Heart left ventricle (tissue), 13 donors: Measurements from ENCODE around the gene PRPS2.

ENCODE experiments used
- POLR2A ChIP-seq, 2 donors: fragments of 450-650 bp; IDR thresholded peaks; one replicate each; pipeline ENCODE4 v1.6.1; 2017; ENCODE audit warnings: antibody characterized with exemption in 2 of 2, mild to moderate bottlenecking in 2 of 2, moderate library complexity in 2 of 2
- TF ChIP-seq, protein P1 (sequence below), 12 donors: fragments of 200-600 bp; sonication (generic) in 4 of 12; IDR thresholded peaks; one replicate each; pipeline versions ENCODE4 v1.5.0 to v1.8.0; 2018 to 2022; ENCODE audit warnings: antibody characterized with exemption in 12 of 12, mild to moderate bottlenecking in 5 of 12
- donor health status: ischemic (EF 13 %, LVEDD 7.1; RV severe dilation, severe dysfunction).
- donor health status: DM: no; HTN: yes; CAD: no.
- donor health status: DM: no; HTN: no; CAD: no.
- donor health status: ischemic (EF 25% LVEDD 6.9; RV normal size, moderate dysfunction).
- donor health status: ischemic (EF 25% LVEDD 5.7; RV mildly dilated, moderate dysfunction).
- donor health status: ischemic (EF 35%, LVEDD 5.7; RV mildly dilated, moderate dysfunction).
- donor health status: nonischemic (EF 11% LVEDD 7.7; RV severe dilation, severe dysfunction).
- donor health status: DM: yes; HTN: yes; CAD: no.
- donor health status: PGD.
- donor health status: ischemic (EF 29% LVEDD 5.4; RV normal size, mild dysfunction).
- donor health status: nonischemic (EF 23%, LVEDD 6.1; RV moderate dilation, normal function).

DNA sequence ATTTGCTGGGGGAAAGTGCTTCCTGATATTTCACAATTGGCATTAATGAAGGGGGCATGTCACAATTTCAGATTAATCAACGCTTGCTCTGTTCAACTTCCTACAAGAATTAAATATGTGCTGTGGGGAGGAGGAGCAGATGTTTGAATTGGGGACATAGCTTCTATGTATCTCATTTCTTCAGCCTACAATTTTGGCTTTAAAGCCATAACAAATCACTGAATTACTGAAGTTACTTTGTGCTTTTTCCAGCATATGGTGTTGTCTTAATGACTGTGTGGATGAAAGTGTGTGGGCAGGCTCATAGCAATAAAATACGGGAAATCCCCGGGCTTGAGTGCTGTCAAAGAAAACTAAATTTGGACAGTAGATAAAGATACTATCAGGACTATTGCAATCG is 76.5 kb downstream of the PRPS2 start:
- TF ChIP-seq, protein P1, sequence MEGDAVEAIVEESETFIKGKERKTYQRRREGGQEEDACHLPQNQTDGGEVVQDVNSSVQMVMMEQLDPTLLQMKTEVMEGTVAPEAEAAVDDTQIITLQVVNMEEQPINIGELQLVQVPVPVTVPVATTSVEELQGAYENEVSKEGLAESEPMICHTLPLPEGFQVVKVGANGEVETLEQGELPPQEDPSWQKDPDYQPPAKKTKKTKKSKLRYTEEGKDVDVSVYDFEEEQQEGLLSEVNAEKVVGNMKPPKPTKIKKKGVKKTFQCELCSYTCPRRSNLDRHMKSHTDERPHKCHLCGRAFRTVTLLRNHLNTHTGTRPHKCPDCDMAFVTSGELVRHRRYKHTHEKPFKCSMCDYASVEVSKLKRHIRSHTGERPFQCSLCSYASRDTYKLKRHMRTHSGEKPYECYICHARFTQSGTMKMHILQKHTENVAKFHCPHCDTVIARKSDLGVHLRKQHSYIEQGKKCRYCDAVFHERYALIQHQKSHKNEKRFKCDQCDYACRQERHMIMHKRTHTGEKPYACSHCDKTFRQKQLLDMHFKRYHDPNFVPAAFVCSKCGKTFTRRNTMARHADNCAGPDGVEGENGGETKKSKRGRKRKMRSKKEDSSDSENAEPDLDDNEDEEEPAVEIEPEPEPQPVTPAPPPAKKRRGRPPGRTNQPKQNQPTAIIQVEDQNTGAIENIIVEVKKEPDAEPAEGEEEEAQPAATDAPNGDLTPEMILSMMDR (IDR thresholded peaks at IDR 0.05) = no peak
- no peak for TF ChIP-seq POLR2A (IDR thresholded peaks at IDR 0.05)
